BJ (cell line): ENCODE data around the gene RMI1. TPM values are rescaled to one million over a fixed set of nuclear protein-coding genes. Genes with fewer than 3 reads are reported as not detected.

Experiments used
- CTCF ChIA-PET: fragments of 350-600 bp; formaldehyde crosslinking; extraction: SDS; loops from one replicate; lab custom pipeline; 2021; ENCODE audit warnings: antibody characterized with exemption, inconsistent platforms; lab: Yijun Ruan, JAX
- POLR2A ChIA-PET: fragments of 300-600 bp; sonication (Branson Sonifier 250); formaldehyde crosslinking; extraction: SDS; loops from one replicate; lab custom pipeline; 2021; ENCODE audit warnings: antibody characterized with exemption; lab: Charles Lee
- DNase-seq: peaks from one replicate; pipeline ENCODE4 v3.0.0-alpha.2; 2011; ENCODE audit warnings: low read depth
- H3K27me3 ChIP-seq: 2 replicates; pipeline ENCODE4 v1.6.0; 2011; ENCODE audit warnings: low read length; ENCODE audit not compliant: control insufficient read depth, insufficient read depth
- H3K36me3 ChIP-seq: 2 replicates; pipeline ENCODE4 v1.5.1; 2011; ENCODE audit warnings: low read length; ENCODE audit not compliant: control insufficient read depth, insufficient read depth
- H3K4me3 ChIP-seq: 2 replicates; pipeline ENCODE4 v1.5.1; 2011; ENCODE audit warnings: low read depth, mild to moderate bottlenecking, control low read depth, low read length
- CTCF ChIP-seq: IDR thresholded peaks from 2 replicates; pipeline ENCODE4 v1.5.1; 2011; ENCODE audit warnings: low read depth, mild to moderate bottlenecking, control low read depth, inconsistent platforms, low read length, moderate library complexity; ENCODE audit not compliant: insufficient read depth
- polyA plus RNA-seq: library from polyadenylated mRNA; depleted of rRNA; stranded (reverse); fragments of >200 nt; gene quantifications from 2 replicates; pipeline ENCODE4 v1.2.3, GENCODE V29; 2011

The RMI1 gene
- polyA plus RNA-seq, 1 experiment = 0.76 TPM

- POLR2A ChIA-PET = interaction anchor here (0.6 to 1.0 kb wide), 4 partner anchors 20 to 202 kb away, joined by 3 to 5 read pairs (median 4); no protein-coding TSS in a partner anchor
- no peaks in the 10 kb centered on the region for H3K27me3 ChIP-seq
- peak; percentile 67 for DNase-seq
- peak within 1 kb of the TSS; percentile 100 for H3K4me3 ChIP-seq
- CTCF ChIA-PET = interaction anchor here (0.9 to 1.8 kb wide), 4 partner anchors 192 to 335 kb away, joined by 3 to 13 read pairs (median 6); no protein-coding TSS in a partner anchor
- no peak for TF ChIP-seq CTCF
- H3K36me3 ChIP-seq = peaks cover 8% of the 10 kb centered on the region
These were observed 702 bp upstream of the RMI1 start, which contains the start of gene HNRNPK for GRCh38 chr9:83979812-83980394. Gene HNRNPK, minus strand, starts transcription at chr9:83980215. Its CDS starts 1,963 bp downstream, at chr9:83978252.

GRCh38 chr9:83981126-83981871, 694 bp downstream of the RMI1 start:
- Histone ChIP-seq H3K4me3 (peak overlapping the region; percentile 100), H3K36me3 (peaks cover 2% of the 10 kb centered on the region; the same call in 1 of the 2 replicates), H3K27me3 (no peaks in the 10 kb centered on the region)
- no peak for DNase-seq
- TF ChIP-seq CTCF = no peak
- ChIA-PET CTCF (interaction anchor here (1.1 to 1.8 kb wide), 3 partner anchors 191 to 298 kb away, joined by 3 to 13 read pairs (median 8); no protein-coding TSS in a partner anchor), POLR2A (no interaction called here)

- Histone ChIP-seq H3K27me3 (no peaks in the 10 kb centered on the region), H3K36me3 (no peaks in the 10 kb centered on the region), H3K4me3 (no peak overlapping the region)
- DNase-seq = no peak
- no peak for TF ChIP-seq CTCF
- ChIA-PET POLR2A (no interaction called here), CTCF (interaction anchor here (0.9 kb wide), 1 partner anchor 275 kb away, joined by 3 read pairs; no protein-coding TSS in a partner anchor)
These were observed 5.6 kb downstream of the RMI1 start for GRCh38 chr9:83986195-83986594.

- Histone ChIP-seq H3K4me3 (no peak overlapping the region), H3K27me3 (no peaks in the 10 kb centered on the region), H3K36me3 (no peaks in the 10 kb centered on the region)
- no peak for DNase-seq
- ChIA-PET POLR2A (no interaction called here), CTCF (no interaction called here)
- no peak for TF ChIP-seq CTCF
These were observed 6.3 kb downstream of the RMI1 start for GRCh38 chr9:83986765-83987401.

GRCh38 chr9:83987402-83987791, 6.8 kb downstream of the RMI1 start:
- DNase-seq = no peak
- CTCF ChIA-PET = no interaction called here
- no peaks in the 10 kb centered on the region for H3K36me3 ChIP-seq
- H3K27me3 ChIP-seq = no peaks in the 10 kb centered on the region
- H3K4me3 ChIP-seq = no peak overlapping the region
- TF ChIP-seq CTCF = no peak
- POLR2A ChIA-PET = no interaction called here
